OCI-LY3 (cell line): ENCODE results near the gene DDX39A.
"Not testable (repeated sequence)": the region's sequence is repeated elsewhere in the genome, so short reads cannot be mapped to it uniquely, and the experiment has no call there.

Source experiments
- CTCF ChIP-seq: fragments of 200-600, 300-600 bp; sonication (generic); IDR thresholded peaks from 2 replicates; pipeline ENCODE4 v1.5.1; 2014; ENCODE audit warnings: antibody characterized with exemption, low read length, low read depth
- EZH2phosphoT487 ChIP-seq: fragments of 200-600 bp; shearing (Covaris generic); IDR thresholded peaks from 2 replicates; pipeline ENCODE4 v1.6.1; 2018; ENCODE audit warnings: antibody characterized with exemption, mixed run types, low read depth

GRCh38 chr19:14372384-14373077 is 46.6 kb downstream of the DDX39A start:
- not testable (repeated sequence) for TF ChIP-seq CTCF, EZH2phosphoT487
